ENCODE results near the gene TK2. TPM values are rescaled to one million over a fixed set of nuclear protein-coding genes. Genes with fewer than 3 reads are reported as not detected.
"Not testable (repeated sequence)": the region's sequence is repeated elsewhere in the genome, so short reads cannot be mapped to it uniquely, and the experiment has no call there.

Gene TK2
- total RNA-seq (1 to 10 TPM; 3.6 to 5.1 TPM), total RNA-seq (3.4 to 20.8 (median 8.4) reads per million in 172 experiments)
- 8.3 TPM for polyA plus RNA-seq (2013, experiment 1 of 2)
- 8.4 TPM for polyA plus RNA-seq (2013, experiment 2 of 2)

DNA sequence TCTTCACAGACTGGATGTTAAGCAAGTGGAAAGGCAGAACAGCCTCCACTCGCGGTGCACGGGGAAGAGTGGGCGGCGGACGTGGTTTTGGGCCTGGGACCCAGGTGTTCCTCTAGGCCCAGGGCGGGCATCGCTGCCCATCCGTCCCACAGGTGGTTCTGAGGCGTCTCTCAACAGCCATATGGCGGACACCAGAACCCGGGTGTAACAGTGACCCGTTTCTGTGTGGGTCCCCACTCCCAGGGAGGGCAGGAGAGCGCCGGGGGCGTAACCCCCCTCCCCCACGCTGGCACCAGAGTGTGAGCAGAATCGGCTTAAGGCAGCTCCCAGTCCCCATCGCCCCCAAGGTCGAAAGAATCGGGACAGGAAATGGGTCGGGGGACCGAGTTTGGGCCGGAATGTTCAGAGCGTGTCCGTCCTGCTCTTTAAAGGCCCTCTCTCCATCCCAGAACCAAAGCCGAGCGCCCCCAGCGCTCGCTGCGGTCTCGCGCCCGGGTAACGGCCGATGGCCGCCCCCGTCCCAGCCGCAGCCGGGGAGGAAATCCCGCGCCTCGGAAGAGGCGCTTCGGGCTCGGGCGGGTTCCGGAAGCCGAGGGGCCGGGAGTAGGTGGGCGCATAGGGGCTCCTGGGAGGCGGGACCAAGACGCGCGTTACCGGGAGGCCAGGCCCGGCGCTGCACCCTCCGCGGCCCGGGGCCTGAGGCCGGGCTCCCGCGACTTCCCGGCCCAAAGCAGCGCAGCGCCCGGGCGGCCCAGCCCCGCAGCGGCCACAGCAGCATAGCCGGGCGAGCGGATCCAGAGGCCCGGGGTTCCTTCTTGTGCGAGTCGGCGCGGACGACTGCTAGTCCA lies at the start of gene TK2:
Gene TK2, minus strand, starts transcription at position 839 of the 848 bp plus-strand sequence. Its CDS starts 61 bp downstream, at position 778.
- H3K9me3 ChIP-seq (ENCODE audit: control insufficient read depth in 1 of 2, insufficient read depth in 1 of 2, low read length in 2 of 2), result no peaks in the 10 kb centered on the region
- H3K4me3 Mint-ChIP-seq, result peak within 1 kb of the TSS; percentile 92
- peaks cover 28% of the 10 kb centered on the region for H3K36me3 Mint-ChIP-seq (ENCODE audit: low read depth)
- peak within 1 kb of the TSS; percentile 93 for H3K27ac Mint-ChIP-seq
- DNase-seq, result peak; percentile 13 to 73 (median 39)
- H3K4me1 Mint-ChIP-seq (ENCODE audit: low read depth), result peaks cover 65% of the 10 kb centered on the region
- peak within 1 kb of the TSS; percentile 73 to 86 for H3K27ac ChIP-seq (ENCODE audit: low read depth in 1 of 2, low read length in 2 of 2)
- ATAC-seq (ENCODE audit: poor library complexity), result peak; percentile 10
- intact Hi-C loops (cut with DNase I, micrococcal nuclease), result loop anchor here (2.0 to 5.0 kb wide), 5 partner anchors 23 to 38 kb away; no protein-coding TSS in a partner anchor
- no peaks in the 10 kb centered on the region for H3K9me3 Mint-ChIP-seq
- no peaks in the 10 kb centered on the region for H3K27me3 ChIP-seq (ENCODE audit: control insufficient read depth in 1 of 2, insufficient read depth in 2 of 2, low read length in 2 of 2)
- no peaks in the 10 kb centered on the region for H3K27me3 Mint-ChIP-seq
- ChIA-PET POLR2A (interaction anchor here (0.6 to 8.2 kb wide), 6 partner anchors 14 to 187 kb away, joined by 3 to 124 read pairs (median 7); partner anchors contain the start of gene CMTM3), CTCF (interaction anchor here (1.3 to 4.8 kb wide), 2 partner anchors 13 to 101 kb away, joined by 4 to 32 read pairs; no protein-coding TSS in a partner anchor)
- peak within 1 kb of the TSS; percentile 64 for H3K4me3 ChIP-seq (ENCODE audit: low read length)
- no peaks in the 10 kb centered on the region for H3K36me3 ChIP-seq (ENCODE audit: insufficient read depth, low read length)
- TF ChIP-seq, protein P1, sequence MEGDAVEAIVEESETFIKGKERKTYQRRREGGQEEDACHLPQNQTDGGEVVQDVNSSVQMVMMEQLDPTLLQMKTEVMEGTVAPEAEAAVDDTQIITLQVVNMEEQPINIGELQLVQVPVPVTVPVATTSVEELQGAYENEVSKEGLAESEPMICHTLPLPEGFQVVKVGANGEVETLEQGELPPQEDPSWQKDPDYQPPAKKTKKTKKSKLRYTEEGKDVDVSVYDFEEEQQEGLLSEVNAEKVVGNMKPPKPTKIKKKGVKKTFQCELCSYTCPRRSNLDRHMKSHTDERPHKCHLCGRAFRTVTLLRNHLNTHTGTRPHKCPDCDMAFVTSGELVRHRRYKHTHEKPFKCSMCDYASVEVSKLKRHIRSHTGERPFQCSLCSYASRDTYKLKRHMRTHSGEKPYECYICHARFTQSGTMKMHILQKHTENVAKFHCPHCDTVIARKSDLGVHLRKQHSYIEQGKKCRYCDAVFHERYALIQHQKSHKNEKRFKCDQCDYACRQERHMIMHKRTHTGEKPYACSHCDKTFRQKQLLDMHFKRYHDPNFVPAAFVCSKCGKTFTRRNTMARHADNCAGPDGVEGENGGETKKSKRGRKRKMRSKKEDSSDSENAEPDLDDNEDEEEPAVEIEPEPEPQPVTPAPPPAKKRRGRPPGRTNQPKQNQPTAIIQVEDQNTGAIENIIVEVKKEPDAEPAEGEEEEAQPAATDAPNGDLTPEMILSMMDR (IDR thresholded peaks at IDR 0.05), result no peak
- peaks cover 63% of the 10 kb centered on the region for H3K4me1 ChIP-seq (ENCODE audit: insufficient read depth, low read length)

GRCh38 chr16:66598111-66598510 lies 48.2 kb upstream of the TK2 start:
- Mint-ChIP-seq H3K4me3 (no peak overlapping the region), H3K36me3 (ENCODE audit: low read depth) (no peaks in the 10 kb centered on the region), H3K27ac (peak overlapping the region; percentile 37), H3K4me1 (ENCODE audit: low read depth) (peaks cover 40% of the 10 kb centered on the region), H3K9me3 (no peaks in the 10 kb centered on the region), H3K27me3 (no peaks in the 10 kb centered on the region)
- TF ChIP-seq, protein P1 (IDR thresholded peaks at IDR 0.05), result no peak
- Histone ChIP-seq H3K4me3 (ENCODE audit: low read length) (no peak overlapping the region), H3K9me3 (ENCODE audit: control insufficient read depth in 1 of 2, insufficient read depth in 1 of 2, low read length in 2 of 2) (peaks cover 4 to 10% of the 10 kb centered on the region in 2 experiments), H3K36me3 (ENCODE audit: insufficient read depth, low read length) (no peaks in the 10 kb centered on the region), H3K27ac (ENCODE audit: low read depth in 1 of 2, low read length in 2 of 2) (no peak overlapping the region), H3K27me3 (ENCODE audit: control insufficient read depth in 1 of 2, insufficient read depth in 2 of 2, low read length in 2 of 2) (no peaks in the 10 kb centered on the region), H3K4me1 (ENCODE audit: insufficient read depth, low read length) (peaks cover 15% of the 10 kb centered on the region)
- POLR2A ChIA-PET, result interaction anchor here (0.6 to 1.2 kb wide), 4 partner anchors 9 to 46 kb away, joined by 3 to 4 read pairs (median 3); partner anchors contain the start of gene CKLF
- intact Hi-C loops (cut with DNase I, micrococcal nuclease), result no loop called here
- CTCF ChIA-PET, result interaction anchor here (0.8 to 1.8 kb wide), 4 partner anchors 9 to 51 kb away, joined by 3 to 7 read pairs (median 4); no protein-coding TSS in a partner anchor
- ATAC-seq (ENCODE audit: poor library complexity) (peak; percentile 57), DNase-seq (no peak)

DNA sequence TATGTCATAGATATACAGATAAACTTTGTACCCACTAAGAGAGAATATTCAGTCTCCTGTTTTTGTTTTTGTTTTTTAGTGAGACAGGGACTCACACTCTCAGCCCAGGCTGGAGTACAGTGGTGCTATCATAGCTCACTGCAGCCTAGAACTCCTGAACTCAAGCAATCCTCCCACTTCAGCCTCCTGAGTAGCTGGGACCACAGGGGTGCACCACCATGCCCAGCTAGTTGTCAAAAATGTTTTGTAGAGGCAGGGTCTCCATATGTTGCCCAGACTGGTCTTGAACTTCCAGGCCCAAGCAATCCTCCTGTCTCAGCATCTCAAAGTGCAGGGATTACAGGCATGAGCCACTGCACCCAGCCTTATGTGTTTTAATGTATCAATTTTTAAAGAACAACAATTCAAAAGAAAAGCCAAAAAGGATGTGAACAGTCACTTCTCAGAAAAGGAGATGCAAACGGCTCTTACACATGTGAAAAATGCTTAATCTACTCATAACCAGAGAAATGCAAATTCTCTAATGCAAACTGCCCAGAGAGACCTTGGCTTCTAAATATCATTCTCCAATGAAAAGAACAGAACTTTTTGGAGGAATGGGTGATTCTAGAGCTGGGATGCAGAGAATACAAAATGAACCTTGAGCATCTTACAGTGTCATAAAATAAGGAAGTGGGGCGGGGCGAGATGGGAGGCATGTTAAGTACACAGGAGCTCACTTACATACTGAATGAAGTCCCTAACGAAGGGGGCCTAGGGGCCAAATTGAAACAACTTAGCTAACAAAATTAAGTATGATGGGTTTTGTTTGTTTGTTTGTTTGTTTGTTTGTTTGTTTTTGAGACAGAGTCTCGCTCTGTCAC lies 47.3 kb upstream of the TK2 start:
- Mint-ChIP-seq H3K4me3 (no peak overlapping the region), H3K4me1 (ENCODE audit: low read depth) (peaks cover 35% of the 10 kb centered on the region), H3K27ac (peak overlapping the region; percentile 22), H3K27me3 (no peaks in the 10 kb centered on the region), H3K36me3 (ENCODE audit: low read depth) (no peaks in the 10 kb centered on the region), H3K9me3 (no peaks in the 10 kb centered on the region)
- Histone ChIP-seq H3K4me3 (ENCODE audit: low read length) (no peak overlapping the region), H3K27ac (ENCODE audit: low read depth in 1 of 2, low read length in 2 of 2) (no peak overlapping the region), H3K27me3 (ENCODE audit: control insufficient read depth in 1 of 2, insufficient read depth in 2 of 2, low read length in 2 of 2) (no peaks in the 10 kb centered on the region), H3K36me3 (ENCODE audit: insufficient read depth, low read length) (no peaks in the 10 kb centered on the region), H3K4me1 (ENCODE audit: insufficient read depth, low read length) (peaks cover 13% of the 10 kb centered on the region), H3K9me3 (ENCODE audit: control insufficient read depth in 1 of 2, insufficient read depth in 1 of 2, low read length in 2 of 2) (peaks cover 4 to 10% of the 10 kb centered on the region in 2 experiments)
- DNase-seq, result peak in 1 of 14 experiments; percentile 35
- POLR2A ChIA-PET, result interaction anchor here (1.2 kb wide), 1 partner anchor 22 kb away, joined by 3 read pairs; no protein-coding TSS in a partner anchor
- no peak for ATAC-seq (ENCODE audit: poor library complexity)
- TF ChIP-seq, protein P1 (IDR thresholded peaks at IDR 0.05), result no peak
- CTCF ChIA-PET, result interaction anchor here (0.7 to 1.8 kb wide), 5 partner anchors 8 to 66 kb away, joined by 3 to 7 read pairs (median 3); no protein-coding TSS in a partner anchor
- intact Hi-C loops (cut with DNase I, micrococcal nuclease), result no loop called here

GRCh38 chr16:66596559-66596958 lies 46.6 kb upstream of the TK2 start:
- CTCF ChIA-PET, result interaction anchor here (0.7 kb wide), 1 partner anchor 65 kb away, joined by 3 read pairs; no protein-coding TSS in a partner anchor
- H3K4me1 Mint-ChIP-seq (ENCODE audit: low read depth), result peaks cover 35% of the 10 kb centered on the region
- DNase-seq; H3K27ac Mint-ChIP-seq; H3K36me3 ChIP-seq (ENCODE audit: insufficient read depth, low read length); intact Hi-C loops (cut with DNase I, micrococcal nuclease); H3K27ac ChIP-seq (ENCODE audit: low read depth in 1 of 2, low read length in 2 of 2); H3K36me3 Mint-ChIP-seq (ENCODE audit: low read depth); H3K4me3 ChIP-seq (ENCODE audit: low read length); H3K9me3 Mint-ChIP-seq; POLR2A ChIA-PET; H3K9me3 ChIP-seq (ENCODE audit: control insufficient read depth in 1 of 2, insufficient read depth in 1 of 2, low read length in 2 of 2); H3K27me3 ChIP-seq (ENCODE audit: control insufficient read depth in 1 of 2, insufficient read depth in 2 of 2, low read length in 2 of 2); ATAC-seq (ENCODE audit: poor library complexity); H3K4me3 Mint-ChIP-seq; H3K27me3 Mint-ChIP-seq: not testable (repeated sequence)
- peaks cover 13% of the 10 kb centered on the region for H3K4me1 ChIP-seq (ENCODE audit: insufficient read depth, low read length)

Measured in CD4-positive, alpha-beta T cell (primary cell).